ENCODE results near the gene POP4.

Gene POP4

GRCh38 chr19:29665826-29666577 is 59.9 kb downstream of the POP4 start:
- DNase-seq: no peak
